Measurements from ENCODE around the gene SEPTIN8. TPM values are rescaled to one million over a fixed set of nuclear protein-coding genes. Genes with fewer than 3 reads are reported as not detected.
A peak's percentile ranks its signal among the peaks of the same experiment; 100 is the strongest.

Gene SEPTIN8
- total RNA-seq, 1 experiment from 2014 or later = 38.2 TPM

DNA sequence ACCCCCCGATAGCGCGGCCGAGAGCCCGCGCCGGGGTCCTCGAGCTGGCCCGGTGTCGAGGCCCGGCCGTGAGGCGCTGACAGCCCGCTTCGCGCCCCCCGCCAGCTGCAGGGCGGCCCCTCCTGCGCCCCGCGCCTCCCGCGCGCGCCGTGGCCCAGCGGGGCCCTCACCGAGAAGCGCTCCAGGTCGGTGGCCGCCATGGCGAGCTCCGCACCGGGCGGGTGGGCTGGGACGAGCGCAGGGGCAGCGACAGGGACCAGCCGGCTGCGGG, 166 bp downstream of the SEPTIN8 start:
- H3K9ac ChIP-seq (ENCODE audit: extremely low read depth, insufficient read length, low read length) = no peak overlapping the region
- peaks cover 13% of the 10 kb centered on the region for H3K23me2 ChIP-seq (ENCODE audit: insufficient read length, low read depth, low read length, poor library complexity, severe bottlenecking)
- H3K4me1 ChIP-seq (ENCODE audit: insufficient read depth, low read length) = peaks cover 6% of the 10 kb centered on the region; the same call in 1 of the 2 replicates
- no peak overlapping the region for H3K27ac ChIP-seq (ENCODE audit: insufficient read length, low read depth, low read length)
- H3K79me1 ChIP-seq (ENCODE audit: insufficient read depth, low read depth, low read length, poor library complexity, severe bottlenecking) = peaks cover 2% of the 10 kb centered on the region
- no peaks in the 10 kb centered on the region for H4K20me1 ChIP-seq (ENCODE audit: control insufficient read depth, insufficient read depth, insufficient read length)
- no CpG with 5 or more reads among the region's 40 CpGs for WGBS (ENCODE audit: extremely low coverage, insufficient read length, low lambda C conversion rate)
- Mint-ChIP-seq H3K4me3 (peak overlapping the region in 1 of 2 experiments; percentile 17; a peak in 1 of 5 replicates), H3K4me1 (peaks cover 21 to 24% of the 10 kb centered on the region in 2 experiments), H3K27me3 (ENCODE audit: low read depth) (peaks cover 74% of the 10 kb centered on the region), H3K27ac (no peak overlapping the region), H3K9me3 (no peaks in the 10 kb centered on the region; a peak in 1 of 5 replicates), H3K36me3 (ENCODE audit: insufficient read depth in 1 of 3, low read depth in 3 of 3) (no peaks in the 10 kb centered on the region)
- no peak overlapping the region for H2BK20ac ChIP-seq (ENCODE audit: low read depth, low read length, poor library complexity, severe bottlenecking)
- no peak overlapping the region for H2BK12ac ChIP-seq (ENCODE audit: insufficient read length, low read depth, low read length)
- H4K91ac ChIP-seq (ENCODE audit: insufficient read length, low read depth, low read length) = no peak overlapping the region
- TF ChIP-seq CTCF (conservative IDR thresholded peaks at IDR 0.05) = no peak
- H4K5ac ChIP-seq (ENCODE audit: insufficient read length, low read depth, low read length) = no peak overlapping the region
- no peaks in the 10 kb centered on the region for H3K9me3 ChIP-seq (ENCODE audit: control insufficient read depth, low read depth, low read length)
- H2BK15ac ChIP-seq (ENCODE audit: low read depth, low read length) = no peak overlapping the region
- no peak overlapping the region for H4K8ac ChIP-seq (replicated peaks; ENCODE audit: insufficient read length, low read depth, low read length)
- no peak for DNase-seq
- H2BK120ac ChIP-seq (ENCODE audit: low read depth, low read length, poor library complexity, severe bottlenecking) = no peak overlapping the region
- H3K56ac ChIP-seq (ENCODE audit: insufficient read length, low read depth, low read length) = no peak overlapping the region
- H3K4me2 ChIP-seq (ENCODE audit: insufficient read depth, insufficient read length, low read length) = peak overlapping the region; percentile 67
- H3K23ac ChIP-seq (ENCODE audit: insufficient read length, low read depth, low read length) = no peak overlapping the region
- no peak overlapping the region for H3K14ac ChIP-seq (ENCODE audit: insufficient read depth, low read length)
- peaks cover 2% of the 10 kb centered on the region; the same call in 1 of the 2 replicates for H3K79me2 ChIP-seq (ENCODE audit: insufficient read depth, low read length)
- no peak overlapping the region for H2AFZ ChIP-seq (ENCODE audit: low read length)
- no peak overlapping the region for H2BK5ac ChIP-seq (ENCODE audit: insufficient read length, low read length)
- H2AK5ac ChIP-seq (ENCODE audit: insufficient read length, low read length) = no peak overlapping the region
- H3K27me3 ChIP-seq (ENCODE audit: insufficient read depth, low read length) = peaks cover 16% of the 10 kb centered on the region; the same call in 1 of the 2 replicates
- no peak overlapping the region for H3K18ac ChIP-seq (ENCODE audit: insufficient read length, low read depth, low read length)
- H3K4ac ChIP-seq (ENCODE audit: low read depth, low read length) = no peak overlapping the region
- no peak overlapping the region for H3T11ph ChIP-seq (ENCODE audit: low read length)

All from H9 (cell line).